ENCODE results near the gene MTFMT. TPM values are rescaled to one million over a fixed set of nuclear protein-coding genes. Genes with fewer than 3 reads are reported as not detected.

Gene MTFMT
- total and polyA plus RNA-seq, 2 experiments from 2014 or later = 19.0 to 36.0 TPM

DNA sequence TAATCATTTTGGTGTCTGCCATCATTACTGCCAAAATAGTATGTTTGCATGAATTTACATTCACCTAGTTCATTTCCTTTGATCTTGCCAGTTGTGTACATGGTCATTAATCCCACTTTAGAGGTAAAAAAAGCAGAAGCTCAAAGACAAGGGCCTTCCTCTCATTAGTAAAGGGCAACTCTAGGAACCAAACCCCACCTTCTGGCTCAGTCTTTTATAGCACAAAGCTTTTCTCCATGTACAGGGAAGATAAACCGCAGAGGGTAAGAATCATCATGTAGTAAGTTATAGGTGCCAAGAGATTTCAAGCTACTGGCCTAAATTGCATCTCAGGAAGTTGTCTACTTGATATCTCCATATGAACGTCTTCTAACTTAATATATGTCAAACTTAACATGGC is 20.5 kb downstream of the MTFMT start:
- H3K27me3 Mint-ChIP-seq (ENCODE audit: insufficient read depth, low read depth, poor library complexity) = no peaks in the 10 kb centered on the region
- H3K27ac Mint-ChIP-seq = no peak overlapping the region
- H2AFZ ChIP-seq = no peak overlapping the region
- DNase-seq (ENCODE audit: low spot score) (peak; percentile 45), ATAC-seq (peak; percentile 65)
- H3K27me3 ChIP-seq (ENCODE audit: insufficient read depth) = no peaks in the 10 kb centered on the region
- H3K4me2 ChIP-seq = no peak overlapping the region
- H3K9me3 Mint-ChIP-seq = peaks cover 4% of the 10 kb centered on the region; the same call in 1 of the 3 replicates
- no peak overlapping the region for H3K27ac ChIP-seq (ENCODE audit: low read depth)
- no peaks in the 10 kb centered on the region for H3K4me1 ChIP-seq (ENCODE audit: insufficient read depth)
- H3K36me3 Mint-ChIP-seq (ENCODE audit: low read depth) = peaks cover 37% of the 10 kb centered on the region
- H3K9me2 ChIP-seq (ENCODE audit: insufficient read depth) = no peaks in the 10 kb centered on the region
- TF ChIP-seq POLR2AphosphoS5 (IDR thresholded peaks at IDR 0.05; ENCODE audit: low read depth) (no peak), CREB1 (CRISPR knock-in tag; IDR thresholded peaks at IDR 0.05; ENCODE audit: low read depth) (no peak)
- TF ChIP-seq, protein P1, sequence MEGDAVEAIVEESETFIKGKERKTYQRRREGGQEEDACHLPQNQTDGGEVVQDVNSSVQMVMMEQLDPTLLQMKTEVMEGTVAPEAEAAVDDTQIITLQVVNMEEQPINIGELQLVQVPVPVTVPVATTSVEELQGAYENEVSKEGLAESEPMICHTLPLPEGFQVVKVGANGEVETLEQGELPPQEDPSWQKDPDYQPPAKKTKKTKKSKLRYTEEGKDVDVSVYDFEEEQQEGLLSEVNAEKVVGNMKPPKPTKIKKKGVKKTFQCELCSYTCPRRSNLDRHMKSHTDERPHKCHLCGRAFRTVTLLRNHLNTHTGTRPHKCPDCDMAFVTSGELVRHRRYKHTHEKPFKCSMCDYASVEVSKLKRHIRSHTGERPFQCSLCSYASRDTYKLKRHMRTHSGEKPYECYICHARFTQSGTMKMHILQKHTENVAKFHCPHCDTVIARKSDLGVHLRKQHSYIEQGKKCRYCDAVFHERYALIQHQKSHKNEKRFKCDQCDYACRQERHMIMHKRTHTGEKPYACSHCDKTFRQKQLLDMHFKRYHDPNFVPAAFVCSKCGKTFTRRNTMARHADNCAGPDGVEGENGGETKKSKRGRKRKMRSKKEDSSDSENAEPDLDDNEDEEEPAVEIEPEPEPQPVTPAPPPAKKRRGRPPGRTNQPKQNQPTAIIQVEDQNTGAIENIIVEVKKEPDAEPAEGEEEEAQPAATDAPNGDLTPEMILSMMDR (conservative IDR thresholded peaks at IDR 0.05; ENCODE audit: low read depth in 2 of 2) = peak; percentile 20 to 50; a peak in 3 of 4 replicates
- H3K4me3 Mint-ChIP-seq = no peak overlapping the region
- H3K79me2 ChIP-seq (replicated peaks; ENCODE audit: insufficient read depth) = no peaks in the 10 kb centered on the region
- no peaks in the 10 kb centered on the region for H4K20me1 ChIP-seq (replicated peaks; ENCODE audit: insufficient read depth)
- H3K4me1 Mint-ChIP-seq = peaks cover 3% of the 10 kb centered on the region
- no peaks in the 10 kb centered on the region for H3F3A ChIP-seq (replicated peaks; ENCODE audit: low read depth)
- H3K4me3 ChIP-seq = no peak overlapping the region
- no peaks in the 10 kb centered on the region for H3K36me3 ChIP-seq (ENCODE audit: insufficient read depth)

DNA sequence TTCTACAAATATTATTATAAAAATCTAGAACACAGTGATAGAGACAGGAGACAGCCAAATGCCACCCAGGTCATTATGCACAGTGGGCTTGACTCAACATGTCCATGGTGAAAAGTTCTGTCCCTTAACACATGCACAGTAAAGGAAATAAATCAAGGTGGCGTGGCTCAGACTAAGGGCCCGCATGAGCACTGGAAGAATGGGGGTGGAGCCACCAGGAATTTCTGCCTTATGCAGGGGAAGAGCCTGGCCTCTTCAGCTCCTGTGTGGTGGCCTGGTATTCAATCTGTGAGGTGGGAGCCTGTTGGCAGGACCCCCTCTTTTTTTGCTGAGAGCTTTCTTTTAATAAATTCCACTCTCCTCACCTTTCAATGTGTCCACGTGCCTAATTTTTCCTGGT is 22.6 kb downstream of the MTFMT start:
- H3F3A ChIP-seq (replicated peaks; ENCODE audit: low read depth) = no peaks in the 10 kb centered on the region
- Mint-ChIP-seq H3K4me1 (peaks cover 3% of the 10 kb centered on the region), H3K4me3 (no peak overlapping the region), H3K27ac (no peak overlapping the region), H3K27me3 (ENCODE audit: insufficient read depth, low read depth, poor library complexity) (no peaks in the 10 kb centered on the region), H3K9me3 (peaks cover 3% of the 10 kb centered on the region; the same call in 1 of the 3 replicates), H3K36me3 (ENCODE audit: low read depth) (peaks cover 29% of the 10 kb centered on the region)
- H3K4me3 ChIP-seq = no peak overlapping the region
- H3K9me2 ChIP-seq (ENCODE audit: insufficient read depth) = no peaks in the 10 kb centered on the region
- DNase-seq (ENCODE audit: low spot score) = peak; percentile 36
- H3K27me3 ChIP-seq (ENCODE audit: insufficient read depth) = no peaks in the 10 kb centered on the region
- H4K20me1 ChIP-seq (replicated peaks; ENCODE audit: insufficient read depth) = no peaks in the 10 kb centered on the region
- no peaks in the 10 kb centered on the region for H3K79me2 ChIP-seq (replicated peaks; ENCODE audit: insufficient read depth)
- no peak overlapping the region for H3K4me2 ChIP-seq
- TF ChIP-seq ZNF114 (CRISPR knock-in tag; IDR thresholded peaks at IDR 0.05) = no peak
- no peak for TF ChIP-seq EZH2phosphoT487 (IDR thresholded peaks at IDR 0.05; ENCODE audit: unreplicated experiment)
- no peak for TF ChIP-seq NANOG (IDR thresholded peaks at IDR 0.05; ENCODE audit: borderline replicate concordance)
- TF ChIP-seq POLR2AphosphoS5 (IDR thresholded peaks at IDR 0.05; ENCODE audit: low read depth) = no peak
- no peak for TF ChIP-seq CREB1 (CRISPR knock-in tag; IDR thresholded peaks at IDR 0.05; ENCODE audit: low read depth)
- ATAC-seq = peak; percentile 69
- no peaks in the 10 kb centered on the region for H3K4me1 ChIP-seq (ENCODE audit: insufficient read depth)
- H3K36me3 ChIP-seq (ENCODE audit: insufficient read depth) = no peaks in the 10 kb centered on the region
- H2AFZ ChIP-seq = no peak overlapping the region
- H3K27ac ChIP-seq (ENCODE audit: low read depth) = no peak overlapping the region

DNA sequence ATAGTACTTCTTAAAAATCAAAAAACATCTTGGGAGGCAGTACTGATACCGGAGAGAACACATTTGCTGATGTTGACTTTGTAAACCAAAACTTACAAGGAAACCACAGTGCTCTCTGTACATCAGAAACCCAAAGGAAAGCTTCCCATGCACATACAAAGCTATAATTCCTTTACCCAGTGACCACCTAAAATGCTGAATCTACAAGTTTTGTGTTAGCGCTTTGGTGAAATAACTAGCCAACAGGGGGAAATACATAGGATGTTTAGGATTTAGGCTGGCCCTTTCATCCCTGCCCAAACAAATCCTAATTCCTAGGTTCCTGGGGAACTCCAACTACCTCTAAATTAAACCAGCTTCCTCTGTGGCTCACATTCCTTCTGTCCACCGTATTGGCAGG is 24.4 kb downstream of the MTFMT start:
- no peaks in the 10 kb centered on the region for H3K4me1 ChIP-seq (ENCODE audit: insufficient read depth)
- TF ChIP-seq POLR2AphosphoS5 (IDR thresholded peaks at IDR 0.05; ENCODE audit: low read depth) = no peak
- TF ChIP-seq, protein P2, sequence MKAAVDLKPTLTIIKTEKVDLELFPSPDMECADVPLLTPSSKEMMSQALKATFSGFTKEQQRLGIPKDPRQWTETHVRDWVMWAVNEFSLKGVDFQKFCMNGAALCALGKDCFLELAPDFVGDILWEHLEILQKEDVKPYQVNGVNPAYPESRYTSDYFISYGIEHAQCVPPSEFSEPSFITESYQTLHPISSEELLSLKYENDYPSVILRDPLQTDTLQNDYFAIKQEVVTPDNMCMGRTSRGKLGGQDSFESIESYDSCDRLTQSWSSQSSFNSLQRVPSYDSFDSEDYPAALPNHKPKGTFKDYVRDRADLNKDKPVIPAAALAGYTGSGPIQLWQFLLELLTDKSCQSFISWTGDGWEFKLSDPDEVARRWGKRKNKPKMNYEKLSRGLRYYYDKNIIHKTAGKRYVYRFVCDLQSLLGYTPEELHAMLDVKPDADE (IDR thresholded peaks at IDR 0.05) = no peak
- no peak for TF ChIP-seq ZNF331 (CRISPR knock-in tag; IDR thresholded peaks at IDR 0.05; ENCODE audit: low read depth)
- TF ChIP-seq ZNF114 (CRISPR knock-in tag; IDR thresholded peaks at IDR 0.05) = no peak
- H3F3A ChIP-seq (replicated peaks; ENCODE audit: low read depth) = no peaks in the 10 kb centered on the region
- H3K9me2 ChIP-seq (ENCODE audit: insufficient read depth) = no peaks in the 10 kb centered on the region
- Mint-ChIP-seq H3K36me3 (ENCODE audit: low read depth) (peaks cover 28% of the 10 kb centered on the region), H3K27ac (no peak overlapping the region), H3K4me3 (no peak overlapping the region), H3K9me3 (peaks cover 3% of the 10 kb centered on the region; the same call in 1 of the 3 replicates), H3K4me1 (peaks cover 3% of the 10 kb centered on the region), H3K27me3 (ENCODE audit: insufficient read depth, low read depth, poor library complexity) (no peaks in the 10 kb centered on the region)
- H4K20me1 ChIP-seq (replicated peaks; ENCODE audit: insufficient read depth) = no peaks in the 10 kb centered on the region
- H3K4me2 ChIP-seq = no peak overlapping the region
- H3K79me2 ChIP-seq (replicated peaks; ENCODE audit: insufficient read depth) = no peaks in the 10 kb centered on the region
- H3K36me3 ChIP-seq (ENCODE audit: insufficient read depth) = no peaks in the 10 kb centered on the region
- H2AFZ ChIP-seq = no peak overlapping the region
- ATAC-seq (no peak), DNase-seq (ENCODE audit: low spot score) (no peak)
- no peak overlapping the region for H3K27ac ChIP-seq (ENCODE audit: low read depth)
- H3K4me3 ChIP-seq = no peak overlapping the region
- H3K27me3 ChIP-seq (ENCODE audit: insufficient read depth) = no peaks in the 10 kb centered on the region
